KMS-11 (cell line): ENCODE measurements around the gene IFI6.
"Not testable (repeated sequence)": the region's sequence is repeated elsewhere in the genome, so short reads cannot be mapped to it uniquely, and the experiment has no call there.

Source experiments
- H2AFZ ChIP-seq: fragments of 200-600 bp; sonication (generic); 2 replicates; pipeline ENCODE4 v1.6.1; 2016; ENCODE audit warnings: antibody characterized with exemption, mixed run types, low read depth
- H3K27ac ChIP-seq: fragments of 200-600 bp; sonication (generic); 2 replicates; pipeline ENCODE4 v1.6.1; 2016; ENCODE audit warnings: mild to moderate bottlenecking, mixed run types
- H3K27me3 ChIP-seq: fragments of 200-600 bp; sonication (generic); 2 replicates; pipeline ENCODE4 v1.6.1; 2017; ENCODE audit warnings: mild to moderate bottlenecking, low read depth, mixed run types, moderate library complexity; ENCODE audit not compliant: insufficient read depth
- H3K36me3 ChIP-seq: fragments of 200-600 bp; sonication (generic); 2 replicates; pipeline ENCODE4 v1.6.1; 2017; ENCODE audit warnings: mild to moderate bottlenecking, mixed run types; ENCODE audit not compliant: insufficient read depth
- H3K4me1 ChIP-seq: fragments of 200-600 bp; sonication (generic); 2 replicates; pipeline ENCODE4 v1.6.1; 2016; ENCODE audit warnings: mild to moderate bottlenecking, low read depth, mixed run types; ENCODE audit not compliant: poor library complexity, severe bottlenecking
- H3K4me2 ChIP-seq: fragments of 200-600 bp; sonication (generic); 2 replicates; pipeline ENCODE4 v1.7.0; 2016; ENCODE audit warnings: mild to moderate bottlenecking, mixed run types
- H3K4me3 ChIP-seq: fragments of 200-600 bp; sonication (generic); IDR thresholded peaks from 2 replicates; pipeline ENCODE4 v1.6.1; 2017; ENCODE audit warnings: low read depth, low read length, mixed read lengths; ENCODE audit not compliant: insufficient read depth
- H3K79me2 ChIP-seq: fragments of 200-600 bp; sonication (generic); 2 replicates; pipeline ENCODE4 v1.6.1; 2016; ENCODE audit warnings: low read depth, mixed run types; ENCODE audit not compliant: insufficient read depth
- H3K9ac ChIP-seq: fragments of 200-600 bp; sonication (generic); 2 replicates; pipeline ENCODE4 v1.6.1; 2016; ENCODE audit warnings: mild to moderate bottlenecking, mixed run types
- H4K20me1 ChIP-seq: fragments of 200-600 bp; sonication (generic); 2 replicates; pipeline ENCODE4 v1.6.1; 2016; ENCODE audit warnings: mild to moderate bottlenecking, mixed run types; ENCODE audit not compliant: insufficient read depth
- TF ChIP-seq, protein P1 (sequence below): fragments of 200-600 bp; sonication (generic); conservative IDR thresholded peaks from 2 replicates; pipeline ENCODE4 v1.6.1; 2017; ENCODE audit warnings: low read depth, mild to moderate bottlenecking, antibody characterized with exemption, low read length, moderate library complexity, mixed read lengths

The IFI6 gene

GRCh38 chr1:27713139-27713725, 41.2 kb upstream of the IFI6 start:
- H4K20me1 ChIP-seq, result no peaks in the 10 kb centered on the region
- no peaks in the 10 kb centered on the region for H3K36me3 ChIP-seq
- H3K79me2 ChIP-seq, result no peaks in the 10 kb centered on the region
- no peak overlapping the region for H3K4me3 ChIP-seq
- H2AFZ ChIP-seq, result peak overlapping the region; percentile 67
- TF ChIP-seq, protein P1, sequence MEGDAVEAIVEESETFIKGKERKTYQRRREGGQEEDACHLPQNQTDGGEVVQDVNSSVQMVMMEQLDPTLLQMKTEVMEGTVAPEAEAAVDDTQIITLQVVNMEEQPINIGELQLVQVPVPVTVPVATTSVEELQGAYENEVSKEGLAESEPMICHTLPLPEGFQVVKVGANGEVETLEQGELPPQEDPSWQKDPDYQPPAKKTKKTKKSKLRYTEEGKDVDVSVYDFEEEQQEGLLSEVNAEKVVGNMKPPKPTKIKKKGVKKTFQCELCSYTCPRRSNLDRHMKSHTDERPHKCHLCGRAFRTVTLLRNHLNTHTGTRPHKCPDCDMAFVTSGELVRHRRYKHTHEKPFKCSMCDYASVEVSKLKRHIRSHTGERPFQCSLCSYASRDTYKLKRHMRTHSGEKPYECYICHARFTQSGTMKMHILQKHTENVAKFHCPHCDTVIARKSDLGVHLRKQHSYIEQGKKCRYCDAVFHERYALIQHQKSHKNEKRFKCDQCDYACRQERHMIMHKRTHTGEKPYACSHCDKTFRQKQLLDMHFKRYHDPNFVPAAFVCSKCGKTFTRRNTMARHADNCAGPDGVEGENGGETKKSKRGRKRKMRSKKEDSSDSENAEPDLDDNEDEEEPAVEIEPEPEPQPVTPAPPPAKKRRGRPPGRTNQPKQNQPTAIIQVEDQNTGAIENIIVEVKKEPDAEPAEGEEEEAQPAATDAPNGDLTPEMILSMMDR, result no peak
- H3K4me2 ChIP-seq, result peak overlapping the region; percentile 58
- H3K27ac ChIP-seq, result peak overlapping the region; percentile 77
- H3K9ac ChIP-seq, result peak overlapping the region; percentile 22; the same call in 1 of the 2 replicates
- H3K27me3 ChIP-seq, result no peaks in the 10 kb centered on the region
- peaks cover 38% of the 10 kb centered on the region for H3K4me1 ChIP-seq

GRCh38 chr1:27710574-27710973, 38.6 kb upstream of the IFI6 start:
- Histone ChIP-seq H3K27me3 (no peaks in the 10 kb centered on the region), H3K79me2 (no peaks in the 10 kb centered on the region), H3K9ac (no peak overlapping the region), H3K36me3 (no peaks in the 10 kb centered on the region), H2AFZ (no peak overlapping the region), H3K4me3 (no peak overlapping the region), H4K20me1 (no peaks in the 10 kb centered on the region), H3K27ac (no peak overlapping the region), H3K4me1 (peaks cover 38% of the 10 kb centered on the region), H3K4me2 (no peak overlapping the region)
- TF ChIP-seq, protein P1, result no peak

GRCh38 chr1:27705545-27705944, 33.6 kb upstream of the IFI6 start:
- Histone ChIP-seq H3K36me3 (no peaks in the 10 kb centered on the region), H3K4me2 (no peak overlapping the region), H3K9ac (no peak overlapping the region), H2AFZ (no peak overlapping the region), H3K79me2 (no peaks in the 10 kb centered on the region), H3K27me3 (no peaks in the 10 kb centered on the region), H4K20me1 (no peaks in the 10 kb centered on the region), H3K4me3 (no peak overlapping the region), H3K27ac (no peak overlapping the region), H3K4me1 (no peaks in the 10 kb centered on the region)
- TF ChIP-seq, protein P1, result no peak

DNA sequence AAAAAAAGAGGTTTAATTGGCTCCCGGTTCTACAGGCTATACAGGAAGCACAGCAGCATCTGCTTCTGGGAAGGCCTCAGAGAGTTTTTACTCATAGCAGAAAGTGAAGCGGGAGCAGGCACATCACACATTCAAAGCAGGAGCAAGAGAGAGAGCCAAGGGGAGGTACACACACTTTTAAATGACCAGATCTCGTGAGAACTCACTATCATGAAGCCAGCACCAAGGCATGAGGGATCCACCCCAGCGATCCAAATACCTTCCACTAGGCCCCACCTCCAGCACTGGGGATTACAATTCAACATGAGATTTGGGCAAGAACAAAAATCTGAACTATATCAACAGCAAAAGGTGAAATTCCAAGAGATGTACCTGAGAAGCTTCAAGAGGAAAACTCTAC, 33.0 kb upstream of the IFI6 start:
- no peak overlapping the region for H2AFZ ChIP-seq
- H3K36me3 ChIP-seq, result no peaks in the 10 kb centered on the region

GRCh38 chr1:27696835-27697234, 24.8 kb upstream of the IFI6 start:
- not testable (repeated sequence) for H3K4me1 ChIP-seq, H3K4me2 ChIP-seq, H3K27me3 ChIP-seq, H3K9ac ChIP-seq, H3K36me3 ChIP-seq, H3K79me2 ChIP-seq, H3K4me3 ChIP-seq, H4K20me1 ChIP-seq, H3K27ac ChIP-seq, H2AFZ ChIP-seq

More for the DNA sequence above, 33.0 kb upstream of the IFI6 start:
- TF ChIP-seq, protein P1, result no peak
- H3K79me2 ChIP-seq, result no peaks in the 10 kb centered on the region
- H3K27me3 ChIP-seq, result no peaks in the 10 kb centered on the region
- no peak overlapping the region for H3K27ac ChIP-seq
- H3K9ac ChIP-seq, result no peak overlapping the region
- H3K4me1 ChIP-seq, result no peaks in the 10 kb centered on the region
- H4K20me1 ChIP-seq, result no peaks in the 10 kb centered on the region
- no peak overlapping the region for H3K4me2 ChIP-seq
- H3K4me3 ChIP-seq, result no peak overlapping the region
